Fibroblast of gingiva (primary cell): ENCODE data around the gene L2HGDH.
A peak's percentile ranks its signal among the peaks of the same experiment; 100 is the strongest.
"Not testable (repeated sequence)": the region's sequence is repeated elsewhere in the genome, so short reads cannot be mapped to it uniquely, and the experiment has no call there.

Source experiments
- DNase-seq: peaks from one replicate; pipeline ENCODE4 v3.0.0-alpha.2; 2011; ENCODE audit warnings: low read depth

Gene L2HGDH

DNA sequence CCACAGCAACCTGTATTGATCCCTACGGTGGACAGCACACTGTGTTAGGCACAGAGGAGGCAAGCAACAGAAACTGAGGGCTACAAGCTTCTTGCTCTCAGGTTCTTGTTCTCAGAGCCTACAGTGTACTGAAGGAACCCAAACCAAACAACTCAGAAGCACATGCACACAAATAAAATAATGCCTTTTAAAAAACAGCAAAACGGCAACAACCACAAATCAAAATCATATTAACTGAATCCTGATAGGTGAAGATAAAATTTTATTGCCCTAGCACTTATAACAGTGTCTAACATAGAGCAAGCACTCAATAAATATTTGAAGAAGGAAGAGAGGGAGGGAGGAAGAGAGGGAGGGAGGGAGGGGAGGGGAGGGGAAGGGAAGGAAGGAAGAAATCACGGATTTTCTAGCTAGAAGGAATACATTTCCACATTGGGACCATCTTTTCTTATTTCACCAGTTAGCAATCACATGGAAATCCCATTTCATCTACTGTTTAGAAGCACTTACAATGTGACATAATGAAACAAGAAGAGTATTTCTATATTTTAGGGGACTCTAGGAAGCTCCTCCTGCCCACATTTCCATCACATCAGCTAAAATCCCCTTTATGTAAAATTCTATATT is 27.3 kb upstream of the L2HGDH start:
- no peak for DNase-seq

DNA sequence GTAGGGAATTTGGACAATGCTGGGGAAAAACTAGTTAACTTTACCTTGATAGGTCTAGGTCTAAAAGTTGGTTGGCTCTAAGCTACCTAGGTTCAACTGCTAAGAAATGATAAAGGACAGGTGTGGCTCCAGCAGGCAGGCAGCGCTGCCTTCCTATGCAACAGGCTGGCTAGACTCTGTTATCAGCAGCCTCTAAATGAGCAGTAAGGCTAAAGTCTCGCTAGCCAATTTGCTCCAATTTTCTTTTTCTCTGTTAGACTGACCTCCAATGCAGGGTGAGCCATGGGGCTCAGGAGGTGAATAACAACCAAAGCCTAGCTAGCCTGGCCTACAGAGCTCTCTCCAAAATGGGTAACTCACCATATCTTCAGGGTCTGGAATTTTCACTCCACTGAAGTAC is 26.6 kb upstream of the L2HGDH start:
- DNase-seq, result no peak

- DNase-seq, result no peak
Measured at GRCh38 chr14:50335989-50336824, 24.2 kb upstream of the L2HGDH start.

DNA sequence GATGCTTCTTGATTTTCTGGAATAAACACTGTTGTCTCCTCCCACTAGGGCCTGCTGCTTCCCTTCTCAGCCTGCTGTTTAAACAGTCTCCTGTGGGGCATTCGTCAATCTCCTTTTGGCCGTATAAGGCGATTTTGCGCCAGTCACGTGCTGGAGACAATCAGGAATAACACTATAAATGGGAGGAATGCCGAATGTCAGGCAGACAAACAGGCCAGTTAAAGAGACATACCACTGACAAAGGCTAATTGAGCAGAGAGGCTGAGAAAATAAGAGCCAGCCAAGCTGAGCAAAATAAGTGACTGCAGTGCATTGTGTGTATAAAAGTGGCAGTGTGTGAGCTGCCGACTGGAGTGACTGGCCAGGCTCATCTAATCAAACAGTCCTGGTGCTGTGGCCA is 23.4 kb upstream of the L2HGDH start:
- peak; percentile 53 for DNase-seq

- DNase-seq, result no peak
Measured at GRCh38 chr14:50334211-50334610, 22.2 kb upstream of the L2HGDH start.

DNA sequence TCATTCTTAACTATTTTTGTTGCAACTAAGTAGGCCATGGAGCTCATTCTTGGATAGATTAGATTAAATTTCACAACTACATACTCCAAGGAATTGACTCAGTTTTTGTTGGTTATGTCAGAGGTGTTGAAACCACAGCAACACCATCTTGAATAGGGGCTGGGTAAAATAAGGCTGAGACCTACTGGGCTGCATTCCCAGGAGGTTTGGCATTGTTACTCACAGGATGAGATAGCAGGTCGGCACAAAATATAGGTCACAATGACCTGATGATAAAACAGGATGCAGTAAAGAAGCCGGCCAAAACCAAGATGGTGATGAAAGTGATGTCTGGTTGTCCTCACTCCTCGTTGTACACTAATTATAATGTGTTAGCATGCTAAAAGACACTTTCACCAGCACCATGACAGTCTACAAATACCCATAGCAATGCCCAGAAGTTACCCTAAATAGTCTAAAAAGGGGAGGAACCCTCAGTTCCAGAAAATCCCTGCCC is 21.0 kb upstream of the L2HGDH start:
- peak; percentile 76 for DNase-seq

GRCh38 chr14:50331596-50331995 is 19.6 kb upstream of the L2HGDH start:
- DNase-seq, result no peak

DNA sequence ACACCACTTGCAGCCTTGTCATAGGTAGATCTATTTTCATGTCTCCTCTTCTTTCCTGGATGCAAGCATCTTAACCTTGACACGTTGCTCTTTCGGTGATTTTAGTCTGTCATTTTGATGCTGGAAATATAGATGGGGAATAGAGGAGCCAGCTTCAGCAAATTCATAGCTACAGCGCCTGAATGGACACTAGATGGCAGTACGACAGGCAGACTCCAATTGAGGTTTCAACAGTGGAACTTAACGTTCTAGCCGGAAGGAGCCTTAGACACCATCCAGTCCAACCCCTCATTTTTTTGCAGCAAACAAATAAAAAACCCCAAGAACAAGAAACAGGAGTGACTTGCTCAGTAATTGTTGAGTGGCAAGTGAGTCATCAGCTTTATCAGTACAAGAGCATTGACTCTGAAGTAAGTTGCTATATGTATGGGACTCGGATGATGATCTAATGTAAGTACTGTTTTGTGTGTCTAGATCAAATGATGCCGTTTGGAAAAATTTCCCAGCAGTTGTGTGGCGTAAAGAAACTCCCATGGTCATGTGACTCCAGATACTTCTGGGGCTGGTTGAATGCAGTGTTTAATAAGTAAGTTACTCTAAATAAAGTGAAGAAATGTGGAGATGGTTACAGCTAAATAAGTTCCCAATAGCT is 9.1 kb upstream of the L2HGDH start:
- DNase-seq, result peak; percentile 85

DNA sequence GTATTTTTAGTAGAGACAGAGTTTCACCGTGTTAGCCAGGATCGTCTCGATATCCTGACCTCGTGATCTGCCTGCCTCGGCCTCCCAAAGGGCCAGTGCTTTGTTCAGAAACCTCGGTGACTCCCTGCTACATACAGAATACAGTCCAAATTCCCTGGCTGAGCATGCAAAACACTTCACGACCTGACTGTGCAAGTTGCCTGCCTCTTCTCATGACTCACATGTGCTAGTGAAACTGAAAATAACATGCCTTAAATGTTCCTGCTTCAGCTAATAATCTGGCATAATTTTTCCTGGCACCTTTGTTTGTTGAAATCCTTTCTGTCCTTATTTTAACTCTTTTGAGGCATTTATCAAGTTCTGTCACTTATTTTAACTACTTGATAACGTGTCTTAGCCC is 8.3 kb upstream of the L2HGDH start:
- DNase-seq, result peak; percentile 56

GRCh38 chr14:50319721-50320120 is 7.7 kb upstream of the L2HGDH start:
- DNase-seq, result no peak

- DNase-seq, result peak; percentile 46
Measured at GRCh38 chr14:50319293-50319692, 7.3 kb upstream of the L2HGDH start.

GRCh38 chr14:50318031-50318626 is 6.1 kb upstream of the L2HGDH start:
- DNase-seq, result peak; percentile 48

DNA sequence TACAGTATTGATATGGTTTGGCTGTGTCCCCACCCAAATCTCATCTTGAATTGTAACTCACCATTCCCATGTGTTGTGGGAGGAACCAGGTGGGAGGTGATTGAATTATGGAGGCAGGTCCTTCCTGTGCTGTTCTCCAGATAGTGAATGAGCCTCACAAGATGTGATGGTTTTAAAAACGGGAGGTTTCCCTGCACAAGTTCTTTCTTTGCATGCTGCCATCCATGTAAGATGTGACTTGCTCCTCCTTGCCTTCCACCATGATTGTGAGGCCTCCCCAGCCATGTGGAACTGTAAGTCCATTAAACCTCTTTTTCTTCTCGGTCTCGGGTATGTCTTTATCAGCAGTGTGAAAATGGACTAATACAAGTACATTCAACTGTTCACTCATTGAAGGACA is 2.1 kb upstream of the L2HGDH start:
- DNase-seq, result not testable (repeated sequence)

DNA sequence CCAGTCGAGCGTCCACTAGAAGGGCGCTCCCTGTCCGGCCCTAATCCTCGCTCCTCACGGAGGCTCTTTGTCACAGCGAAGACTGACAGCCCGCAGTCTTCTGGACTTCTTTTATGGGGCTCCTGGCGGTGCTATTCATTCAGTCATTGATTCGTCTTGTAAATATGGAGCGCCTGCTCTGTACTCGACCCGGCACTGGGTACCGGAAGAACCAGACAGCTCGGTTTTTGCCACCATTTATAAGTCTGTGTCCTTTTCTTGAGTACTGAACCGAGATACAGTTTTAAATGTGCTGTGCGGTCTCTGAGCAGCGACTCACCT is 665 bp upstream of the L2HGDH start:
- DNase-seq, result no peak

GRCh38 chr14:50311337-50311971 is 575 bp downstream of the L2HGDH start:
- peak; percentile 1 for DNase-seq

- no peak for DNase-seq
Measured at GRCh38 chr14:50310445-50310844, 1.6 kb downstream of the L2HGDH start.

- no peak for DNase-seq
Measured at GRCh38 chr14:50308363-50308915, 3.6 kb downstream of the L2HGDH start.

DNA sequence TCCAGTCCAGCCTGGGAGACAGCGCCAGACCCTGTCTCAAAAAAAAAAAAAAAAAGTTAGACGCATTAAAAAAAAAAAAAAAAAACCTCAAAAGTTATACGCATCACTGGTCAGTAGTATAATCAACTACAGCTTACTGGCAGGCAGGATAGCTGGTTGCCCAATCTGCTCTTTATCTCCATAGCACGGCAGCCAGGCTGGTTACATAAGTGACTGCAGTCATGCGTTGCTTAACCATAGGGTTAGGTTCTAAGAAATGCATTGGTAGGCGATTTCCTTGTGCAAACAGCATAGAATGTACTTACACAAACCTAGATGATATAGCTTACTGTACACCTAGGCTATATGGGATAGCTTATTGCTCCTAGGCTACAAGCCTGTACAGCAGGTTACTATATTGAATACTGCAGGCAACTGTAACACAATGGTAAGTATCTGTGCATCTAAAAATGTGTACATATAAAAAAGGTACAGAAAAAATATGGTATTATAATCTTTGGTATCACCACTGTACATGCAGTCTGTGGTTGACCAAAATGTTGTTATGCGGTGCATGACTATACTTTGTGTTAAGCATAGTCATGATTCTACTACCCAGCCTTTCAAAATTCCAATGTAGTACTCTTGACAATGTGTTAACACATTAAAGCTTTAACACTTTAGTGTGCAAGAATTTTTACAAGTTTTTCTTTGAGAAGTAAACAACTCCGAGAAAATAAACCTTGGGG is 8.1 kb downstream of the L2HGDH start:
- peak; percentile 93 for DNase-seq

DNA sequence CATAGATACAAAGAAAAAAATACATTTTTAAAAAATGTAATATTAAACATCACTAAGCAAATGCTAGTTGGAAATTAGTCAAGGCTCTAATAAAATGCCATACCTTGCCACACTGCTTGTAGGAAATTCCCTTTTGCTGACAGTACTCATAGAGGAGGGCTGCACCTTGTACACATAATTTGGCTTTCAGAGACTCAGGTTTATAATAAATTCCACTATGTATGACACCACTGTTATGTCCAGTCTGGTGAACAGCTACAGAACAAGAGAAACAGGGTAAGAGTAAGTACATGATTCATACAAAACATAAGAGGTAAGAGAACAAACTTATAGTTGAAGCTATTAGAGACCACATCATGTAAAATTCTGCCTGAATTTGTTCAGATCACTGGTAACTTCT is 10.1 kb downstream of the L2HGDH start:
- DNase-seq, result no peak

- DNase-seq, result no peak
Measured at GRCh38 chr14:50299585-50299984, 12.4 kb downstream of the L2HGDH start.

DNA sequence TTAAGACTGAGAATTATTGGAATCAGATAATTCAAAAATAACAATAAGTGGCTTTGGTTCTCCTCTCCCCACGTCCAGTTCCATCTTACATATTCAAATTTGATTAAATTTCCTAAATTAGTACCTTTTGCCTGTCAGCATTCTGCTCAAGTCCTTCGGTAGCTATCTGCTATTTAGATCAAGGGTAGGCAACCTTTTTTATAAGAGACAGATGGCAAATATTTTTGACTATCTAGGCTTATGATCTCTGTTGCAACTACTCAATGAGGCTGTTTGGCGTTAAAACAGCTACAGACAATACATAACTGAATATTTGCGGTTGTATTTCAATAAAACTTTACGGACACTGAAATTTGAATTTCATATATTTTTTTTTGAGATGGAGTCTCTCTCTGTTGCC is 21.7 kb downstream of the L2HGDH start:
- DNase-seq, result no peak
